NCI-H345 (cell line): ENCODE data around the gene KCNMA1.
"Not testable (repeated sequence)": the region's sequence is repeated elsewhere in the genome, so short reads cannot be mapped to it uniquely, and the experiment has no call there.

Experiments
- DNase-seq: peaks from one replicate; lab custom pipeline; 2025; lab: John Stamatoyannopoulos, UW

KCNMA1 gene

DNA sequence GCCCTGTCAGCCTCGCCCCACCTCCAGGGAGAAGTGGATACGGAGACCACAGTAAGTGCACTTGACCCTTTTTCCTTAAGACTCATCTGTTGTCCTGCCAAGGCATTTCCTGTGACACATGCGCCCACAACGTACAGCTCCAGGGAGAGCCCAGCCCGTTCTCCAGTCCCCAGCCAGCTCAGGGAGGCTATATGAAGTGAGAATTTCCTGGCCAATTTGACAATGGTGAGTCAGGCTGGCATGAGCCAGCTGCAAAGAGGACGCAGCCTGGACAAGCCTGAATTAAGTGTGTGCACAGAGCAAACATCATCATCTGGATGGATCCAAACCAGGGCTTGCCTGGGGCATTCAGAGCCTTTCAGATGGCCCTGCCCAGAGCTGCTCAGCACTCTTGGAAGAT is 244.8 kb downstream of the KCNMA1 start:
- DNase-seq = peak; percentile 78

- no peak for DNase-seq
Measured at GRCh38 chr10:77392236-77392721, 245.3 kb downstream of the KCNMA1 start.

DNA sequence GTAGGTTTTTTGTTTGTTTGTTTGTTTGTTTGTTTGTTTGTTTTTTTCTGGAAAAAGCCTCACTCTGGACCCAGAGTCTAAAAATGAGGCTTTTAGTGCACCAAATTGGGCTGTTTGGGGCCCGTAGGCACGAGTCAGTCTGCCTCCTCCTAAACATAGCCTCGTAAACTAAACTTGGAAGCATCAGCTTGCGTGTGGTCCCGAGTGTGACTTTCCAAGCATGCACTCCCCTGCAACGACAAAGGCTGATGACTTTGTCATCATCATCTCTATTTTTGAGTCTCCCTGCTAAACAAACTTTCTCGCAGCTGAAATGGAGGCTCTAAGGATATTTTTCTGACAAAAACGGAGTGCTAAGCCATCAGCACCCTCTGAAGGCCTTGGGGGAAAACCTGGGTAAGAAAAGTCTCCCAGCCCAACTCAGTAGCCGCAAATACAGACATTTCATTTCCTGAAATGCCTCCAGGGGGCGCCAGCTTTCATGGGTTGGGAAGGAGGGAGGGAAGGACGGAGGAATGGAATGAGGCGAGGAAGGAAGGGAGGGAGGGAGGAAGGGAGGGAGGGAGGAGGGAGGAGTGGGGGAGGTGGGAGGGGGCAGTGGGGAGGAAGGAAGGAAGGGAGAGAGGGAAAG is 245.9 kb downstream of the KCNMA1 start:
- DNase-seq = peak; percentile 81

DNA sequence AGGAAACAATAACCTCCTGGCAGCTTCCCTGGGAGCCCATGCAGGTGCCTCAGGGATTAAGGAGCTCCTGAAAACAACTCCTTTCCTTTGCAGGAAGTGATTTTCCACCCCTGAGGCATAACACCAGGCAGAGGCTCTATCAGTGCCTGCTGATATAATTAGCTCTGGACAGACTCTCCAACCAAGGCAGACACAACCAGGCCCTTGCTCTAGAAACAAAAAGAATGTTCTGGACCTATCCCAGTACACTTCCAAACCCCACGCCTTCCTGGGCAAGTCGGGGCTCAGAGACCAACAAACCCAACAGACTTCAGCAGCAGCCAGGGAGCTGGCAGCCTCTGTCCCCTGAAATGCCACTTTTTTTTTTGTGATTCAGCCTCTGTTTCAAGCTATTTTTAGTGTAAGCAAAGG is 247.1 kb downstream of the KCNMA1 start:
- no peak for DNase-seq

- no peak for DNase-seq
Measured at GRCh38 chr10:77388571-77389100, 249.0 kb downstream of the KCNMA1 start.

DNA sequence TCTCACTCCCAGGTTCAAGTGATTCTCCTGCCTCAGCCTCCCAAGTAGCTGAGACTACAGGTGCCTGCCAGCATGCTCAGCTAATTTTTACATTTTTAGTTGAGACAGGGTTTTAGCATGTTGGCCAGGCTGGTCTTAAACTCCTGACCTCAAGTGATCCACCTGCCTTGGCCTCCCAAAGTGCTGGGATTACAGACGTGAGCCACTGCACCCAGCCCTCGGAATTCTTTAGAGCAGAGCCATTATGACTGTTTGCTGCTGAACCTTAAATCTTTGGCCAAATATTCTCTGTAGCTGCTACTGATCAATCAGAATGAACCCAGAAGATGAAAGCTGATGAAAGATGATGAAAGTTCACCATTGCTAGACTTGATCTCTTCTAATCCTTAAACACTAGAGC is 249.9 kb downstream of the KCNMA1 start:
- not testable (repeated sequence) for DNase-seq

DNA sequence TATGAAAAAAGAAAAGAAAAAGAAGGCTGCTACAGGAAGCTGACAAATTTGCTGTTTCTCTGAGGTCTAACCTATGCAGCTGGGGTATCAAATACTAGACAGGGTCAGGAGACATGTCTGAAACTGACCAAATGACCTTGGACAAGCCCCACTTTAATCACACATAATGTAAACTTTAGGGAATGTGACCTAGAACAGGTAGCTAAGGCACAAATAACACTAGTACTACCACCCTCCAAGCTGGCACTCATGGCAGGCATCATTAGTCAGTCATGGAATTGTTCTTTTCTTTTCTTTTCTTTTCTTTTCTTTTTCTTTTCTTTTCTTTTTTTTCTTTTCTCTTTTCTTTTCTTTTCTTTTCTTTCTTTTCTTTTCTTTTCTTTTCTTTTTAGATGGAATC is 250.4 kb downstream of the KCNMA1 start:
- DNase-seq = no peak

DNA sequence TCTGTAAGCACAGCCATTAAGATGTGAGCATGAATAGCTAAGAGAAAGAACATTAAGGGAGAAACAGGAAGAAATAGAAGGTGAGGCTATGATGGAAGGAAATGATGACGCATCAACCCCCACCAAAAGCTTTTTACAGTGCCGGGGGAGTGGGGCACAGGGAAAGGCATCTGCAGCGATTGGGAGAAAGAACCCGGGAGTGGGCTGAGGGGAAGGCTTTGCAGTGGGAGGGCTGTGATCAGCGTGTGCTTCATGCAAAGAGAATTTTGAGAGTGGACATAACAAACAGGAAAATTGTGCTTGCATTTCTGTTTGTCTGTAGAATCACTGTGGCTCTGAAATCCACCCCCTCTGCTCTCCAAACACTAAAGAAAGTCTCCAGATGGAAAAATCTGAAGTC is 250.8 kb downstream of the KCNMA1 start:
- DNase-seq = no peak

DNA sequence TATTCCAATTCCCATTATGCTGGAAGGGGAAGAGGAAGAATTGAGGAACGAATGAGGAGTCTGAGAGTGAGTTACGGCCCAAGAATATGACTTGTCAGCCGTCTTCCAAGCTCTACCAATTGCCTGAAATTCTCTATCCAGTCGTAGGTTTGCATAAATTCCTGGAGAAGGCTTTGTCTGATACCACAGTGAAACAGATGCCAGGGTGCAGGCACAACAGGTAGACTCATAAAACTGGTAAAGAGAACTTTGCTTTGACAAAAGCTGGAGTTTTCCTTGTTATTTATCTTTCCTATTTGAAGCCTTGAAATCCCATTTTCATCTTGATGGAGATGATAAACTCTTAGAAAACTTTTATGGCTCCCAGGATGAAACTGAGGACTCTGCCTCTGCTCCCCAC is 251.2 kb downstream of the KCNMA1 start:
- DNase-seq = no peak

- no peak for DNase-seq
Measured at GRCh38 chr10:77385315-77385714, 252.3 kb downstream of the KCNMA1 start.

GRCh38 chr10:77383861-77384553 is 253.6 kb downstream of the KCNMA1 start:
- DNase-seq = peak; percentile 15

DNA sequence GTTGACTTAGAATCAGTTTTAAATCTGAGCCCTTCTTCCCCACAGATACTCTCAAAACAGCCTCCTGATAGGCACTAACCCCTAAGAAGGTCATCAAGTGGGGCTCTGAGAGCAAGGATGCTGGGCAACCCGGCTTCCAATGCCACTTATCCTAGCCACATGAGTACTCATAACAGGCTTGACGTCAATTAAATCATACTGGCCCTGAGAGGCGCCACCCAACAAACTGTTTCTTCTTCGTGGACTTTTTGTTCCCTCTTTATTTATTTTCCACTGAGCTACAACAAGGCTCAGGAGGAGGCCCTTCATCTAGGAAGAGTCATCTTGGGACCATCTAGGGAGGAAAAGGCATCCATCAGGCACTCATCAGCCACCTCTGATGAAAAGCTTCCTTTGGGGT is 255.9 kb downstream of the KCNMA1 start:
- no peak for DNase-seq

DNA sequence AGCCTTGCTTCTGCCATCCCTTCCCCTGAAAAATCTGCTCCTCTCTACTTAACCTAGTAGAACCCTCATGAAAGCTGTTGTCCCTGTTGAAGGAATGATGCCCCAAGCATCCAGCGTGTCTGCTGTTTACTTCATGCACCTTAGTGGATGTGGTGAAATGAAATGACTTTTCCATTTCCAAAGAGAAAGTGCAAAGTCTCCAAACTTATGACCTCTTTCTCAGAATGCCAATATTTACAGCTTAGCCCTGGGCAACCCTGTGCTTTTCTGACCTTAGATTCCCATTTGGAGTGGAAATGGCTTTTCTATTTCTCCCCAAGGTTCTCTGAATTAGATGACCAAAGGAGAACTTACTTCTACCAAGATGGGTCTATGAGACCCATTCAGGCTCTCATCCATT is 256.9 kb downstream of the KCNMA1 start:
- no peak for DNase-seq

- DNase-seq = no peak
Measured at GRCh38 chr10:77380191-77380590, 257.4 kb downstream of the KCNMA1 start.

DNA sequence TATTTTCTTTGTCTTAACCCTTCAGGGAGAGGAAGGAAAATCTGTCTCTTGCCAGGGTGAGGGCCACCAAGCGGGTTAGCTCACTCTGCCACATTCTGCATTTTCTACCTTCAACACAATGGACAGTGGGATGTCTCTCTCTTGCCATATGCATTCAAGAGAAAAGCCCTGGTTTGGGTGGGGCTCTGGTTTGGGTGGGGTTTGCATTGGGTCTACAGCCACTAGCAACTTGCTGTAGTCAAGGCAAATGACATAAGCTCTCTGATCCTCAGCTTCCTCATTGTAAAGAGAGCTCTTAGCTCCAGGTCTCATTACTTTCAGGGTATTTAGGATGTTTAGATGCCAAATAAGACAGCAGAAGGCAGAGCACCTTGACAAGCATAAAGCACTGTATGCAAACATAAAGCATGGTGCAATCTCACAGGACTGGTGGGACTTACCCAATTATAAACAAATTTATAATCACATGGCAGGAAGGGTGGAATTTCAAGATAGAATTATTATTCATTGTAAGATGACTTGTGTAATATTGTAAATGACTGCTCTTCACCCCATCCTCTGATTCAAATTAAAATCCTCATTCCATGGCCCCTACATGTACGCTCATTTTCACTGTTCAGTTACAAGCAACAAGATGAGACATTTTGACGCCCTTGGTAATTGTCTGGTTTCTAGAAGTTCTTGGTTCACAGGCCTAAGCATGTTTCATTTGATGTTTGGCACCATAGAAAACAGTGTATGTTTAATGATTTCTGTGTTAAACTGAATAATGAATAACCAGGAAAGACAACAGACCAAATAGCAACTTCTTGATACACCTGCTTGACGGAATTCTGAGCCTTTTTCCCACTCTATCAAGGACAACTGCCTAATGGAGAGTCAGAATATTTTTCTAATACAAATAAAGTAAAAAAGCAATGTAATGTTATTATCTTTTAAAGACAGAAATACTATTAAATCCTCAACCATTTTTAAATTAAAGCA is 258.9 kb downstream of the KCNMA1 start:
- no peak for DNase-seq

- no peak for DNase-seq
Measured at GRCh38 chr10:77377678-77378352, 259.8 kb downstream of the KCNMA1 start.

DNA sequence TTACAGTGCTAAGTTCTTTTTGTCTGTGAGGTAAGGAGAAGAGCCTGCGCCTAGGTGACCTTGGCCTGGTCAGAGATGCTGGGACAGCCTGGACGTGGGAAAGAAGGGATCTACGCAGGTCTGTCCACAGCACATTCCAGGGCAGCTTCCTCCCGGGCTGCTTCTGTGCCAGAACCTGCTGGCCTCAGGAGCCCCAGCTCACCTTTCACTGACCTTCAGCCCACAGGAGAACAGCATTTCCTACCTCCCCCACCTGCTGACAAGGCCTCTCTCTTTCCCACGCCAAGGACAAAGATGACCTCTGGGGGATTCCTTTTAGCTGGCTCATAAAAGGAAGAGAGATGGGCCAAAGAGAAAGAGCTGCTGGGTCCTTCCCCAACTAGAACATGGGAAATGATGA is 260.6 kb downstream of the KCNMA1 start:
- DNase-seq = no peak

- DNase-seq = no peak
Measured at GRCh38 chr10:77374189-77374656, 263.4 kb downstream of the KCNMA1 start.

DNA sequence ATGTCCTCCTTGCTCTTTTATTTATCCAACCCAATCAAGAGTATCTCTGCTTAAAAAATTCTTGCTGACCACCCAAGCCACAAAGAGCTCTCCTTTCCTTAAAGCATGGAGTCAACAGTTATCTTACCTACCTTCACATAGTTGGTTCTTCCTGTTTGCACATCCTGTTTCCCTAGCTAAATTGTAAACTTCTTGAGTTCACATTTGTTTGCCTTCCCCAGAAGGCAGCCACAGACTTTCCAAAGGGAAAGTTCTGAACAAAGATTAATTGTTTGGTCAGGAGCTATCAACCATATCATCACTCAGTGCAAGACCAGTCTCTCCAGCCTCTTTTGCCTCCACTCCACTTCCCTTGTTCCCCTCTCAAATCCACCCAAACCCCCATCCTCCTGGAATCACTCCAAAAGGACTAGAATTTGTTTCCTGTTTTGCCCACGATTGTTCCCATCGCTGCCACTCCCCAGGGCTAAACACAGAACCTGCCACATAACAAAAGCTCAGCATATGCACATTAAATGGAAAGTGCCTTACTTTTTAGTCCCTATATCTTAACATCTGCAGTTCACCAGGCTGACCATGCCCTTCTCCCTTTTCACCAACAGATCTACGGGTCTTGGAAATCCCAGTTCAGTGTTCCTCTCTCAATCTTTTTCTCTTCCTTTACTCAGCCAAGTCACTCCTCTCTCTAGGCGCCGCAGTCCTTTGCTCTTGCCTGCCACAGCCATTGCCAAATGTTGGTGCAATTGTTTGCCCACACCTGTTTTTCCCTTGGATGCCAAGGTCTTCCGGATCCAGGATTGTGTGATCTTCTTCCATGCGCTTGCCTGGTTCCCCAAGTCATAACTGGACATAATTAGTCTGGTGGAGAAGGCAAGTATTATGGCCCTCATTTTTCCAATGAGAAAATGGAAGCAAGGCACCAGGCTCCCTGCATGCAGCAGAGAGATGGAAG is 265.5 kb downstream of the KCNMA1 start:
- DNase-seq = no peak

DNA sequence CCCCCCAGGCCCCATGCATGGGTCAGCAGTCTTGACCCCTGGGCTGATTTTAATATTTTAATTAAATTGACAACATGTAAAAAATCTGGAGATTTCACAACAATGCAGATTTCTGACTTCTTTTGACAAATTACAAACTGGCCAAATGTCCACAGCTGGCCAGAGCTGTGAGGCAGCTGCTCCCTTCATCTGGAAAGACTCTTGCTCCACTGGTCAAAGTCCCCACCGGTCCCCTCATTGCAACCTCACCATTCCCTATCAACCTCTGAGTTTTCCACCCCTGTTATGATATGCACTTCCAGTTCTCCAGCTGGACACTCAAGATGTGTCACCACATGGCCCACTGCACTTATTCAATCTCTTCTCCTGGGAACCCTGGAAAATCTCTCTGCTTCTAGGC is 266.2 kb downstream of the KCNMA1 start:
- no peak for DNase-seq
